HT-29 (cell line): ENCODE measurements around the gene P3H1. TPM values are rescaled to one million over a fixed set of nuclear protein-coding genes. Genes with fewer than 3 reads are reported as not detected.
A peak's percentile ranks its signal among the peaks of the same experiment; 100 is the strongest.
"Not testable (repeated sequence)": the region's sequence is repeated elsewhere in the genome, so short reads cannot be mapped to it uniquely, and the experiment has no call there.

Source experiments
- DNase-seq: peaks from one replicate; pipeline ENCODE4 v3.0.0-alpha.2; 2015; ENCODE audit warnings: low spot score
- total RNA-seq: library from RNA; depleted of rRNA; stranded (reverse); fragments of >200 nt; shearing (Covaris generic); gene quantifications from 2 replicates; pipeline ENCODE4 v1.2.3, GENCODE V29; 2014; rRNA removed

The P3H1 gene, protein sequence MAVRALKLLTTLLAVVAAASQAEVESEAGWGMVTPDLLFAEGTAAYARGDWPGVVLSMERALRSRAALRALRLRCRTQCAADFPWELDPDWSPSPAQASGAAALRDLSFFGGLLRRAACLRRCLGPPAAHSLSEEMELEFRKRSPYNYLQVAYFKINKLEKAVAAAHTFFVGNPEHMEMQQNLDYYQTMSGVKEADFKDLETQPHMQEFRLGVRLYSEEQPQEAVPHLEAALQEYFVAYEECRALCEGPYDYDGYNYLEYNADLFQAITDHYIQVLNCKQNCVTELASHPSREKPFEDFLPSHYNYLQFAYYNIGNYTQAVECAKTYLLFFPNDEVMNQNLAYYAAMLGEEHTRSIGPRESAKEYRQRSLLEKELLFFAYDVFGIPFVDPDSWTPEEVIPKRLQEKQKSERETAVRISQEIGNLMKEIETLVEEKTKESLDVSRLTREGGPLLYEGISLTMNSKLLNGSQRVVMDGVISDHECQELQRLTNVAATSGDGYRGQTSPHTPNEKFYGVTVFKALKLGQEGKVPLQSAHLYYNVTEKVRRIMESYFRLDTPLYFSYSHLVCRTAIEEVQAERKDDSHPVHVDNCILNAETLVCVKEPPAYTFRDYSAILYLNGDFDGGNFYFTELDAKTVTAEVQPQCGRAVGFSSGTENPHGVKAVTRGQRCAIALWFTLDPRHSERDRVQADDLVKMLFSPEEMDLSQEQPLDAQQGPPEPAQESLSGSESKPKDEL
- total RNA-seq: 19.1 TPM in 2 replicates

DNA sequence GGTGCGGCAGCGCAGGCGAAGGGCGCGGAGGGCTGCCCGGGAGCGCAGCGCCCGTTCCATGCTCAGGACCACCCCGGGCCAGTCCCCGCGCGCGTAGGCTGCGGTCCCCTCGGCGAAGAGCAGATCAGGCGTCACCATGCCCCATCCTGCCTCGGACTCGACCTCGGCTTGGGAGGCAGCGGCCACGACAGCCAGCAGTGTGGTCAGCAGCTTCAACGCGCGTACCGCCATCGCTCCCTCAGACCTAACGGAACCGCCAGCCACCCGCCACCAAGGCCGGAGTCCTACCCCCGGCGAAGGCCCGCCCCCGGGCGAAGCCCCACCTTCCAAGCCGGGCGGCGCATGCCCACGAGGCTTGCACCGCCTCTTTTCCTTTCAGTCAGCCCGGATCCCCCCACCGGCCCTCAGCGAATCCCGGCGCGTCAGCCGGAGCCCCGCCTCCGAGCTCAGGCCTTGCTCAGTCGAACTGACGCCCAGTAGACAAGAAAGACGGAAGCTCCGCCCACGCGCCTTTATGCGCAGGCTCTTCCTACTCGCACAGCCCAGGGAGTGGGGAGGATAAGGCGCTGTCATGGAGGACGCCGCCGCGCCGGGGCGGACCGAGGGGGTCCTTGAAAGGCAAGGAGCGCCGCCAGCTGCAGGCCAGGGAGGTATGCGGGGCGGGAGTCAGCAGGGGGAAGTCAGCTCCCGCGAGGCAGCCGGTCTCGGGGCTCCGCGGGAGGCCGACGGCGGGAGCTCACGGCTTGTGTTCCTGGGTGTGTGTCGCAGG, at the start of gene P3H1, which contains the start of gene C1orf50:
TSS of gene P3H1 (minus strand) at position 288 of the 769 bp plus-strand sequence. CDS start at position 231, 57 bp downstream.
TSS of gene C1orf50 (plus strand) at position 509 of the 769 bp plus-strand sequence. CDS start at position 572, 63 bp downstream.
- DNase-seq: peak; percentile 99

DNA sequence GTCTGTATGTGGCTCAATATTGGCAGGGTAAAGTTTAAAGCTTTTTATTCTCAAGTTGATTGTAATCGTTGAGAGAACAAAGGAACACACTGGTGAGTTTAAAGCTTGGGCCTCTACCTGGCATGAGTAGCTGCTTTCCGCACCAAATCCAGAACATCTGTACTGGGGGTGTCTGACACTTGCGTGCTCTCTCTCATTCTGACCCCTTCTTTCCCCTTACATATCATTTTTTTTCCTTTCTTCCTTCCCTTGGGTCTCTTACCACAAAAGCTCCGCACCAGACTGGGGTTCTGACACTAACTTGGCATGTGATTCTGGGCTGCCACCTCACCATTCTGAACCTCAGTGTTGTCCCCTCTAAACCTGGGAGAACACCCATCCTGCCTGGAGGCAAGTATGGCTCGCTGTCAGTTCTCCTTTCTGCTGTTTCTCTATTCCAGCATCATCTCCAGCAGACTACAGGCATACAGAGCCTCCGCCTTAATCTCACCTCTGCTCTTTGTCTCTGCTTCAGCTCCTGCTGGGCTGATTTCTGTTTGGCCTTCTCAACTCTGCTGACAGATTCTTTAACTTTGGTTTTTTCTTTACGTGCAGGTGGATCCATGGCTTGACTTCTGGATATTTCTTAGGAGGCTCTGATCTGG, 49.2 kb upstream of the P3H1 start:
- DNase-seq: no peak

DNA sequence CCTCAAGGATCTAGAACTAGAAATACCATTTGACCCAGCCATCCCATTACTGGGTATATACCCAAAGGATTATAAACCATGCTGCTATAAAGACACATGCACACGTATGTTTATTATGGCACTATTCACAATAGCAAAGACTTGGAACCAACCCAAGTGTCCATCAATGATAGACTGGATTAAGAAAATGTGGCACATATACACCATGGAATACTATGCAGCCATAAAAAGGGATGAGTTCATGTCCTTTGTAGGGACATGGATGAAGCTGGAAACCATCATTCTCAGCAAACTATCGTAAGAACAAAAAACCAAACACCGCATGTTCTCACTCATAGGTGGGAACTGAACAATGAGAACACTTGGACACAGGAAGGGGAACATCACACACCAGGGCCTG, 48.0 kb upstream of the P3H1 start:
- not testable (repeated sequence) for DNase-seq

GRCh38 chr1:42807056-42807668, 40.3 kb upstream of the P3H1 start:
- DNase-seq: no peak

GRCh38 chr1:42806593-42806992, 39.8 kb upstream of the P3H1 start:
- no peak for DNase-seq

GRCh38 chr1:42806171-42806570, 39.3 kb upstream of the P3H1 start:
- no peak for DNase-seq

- no peak for DNase-seq
These were observed 35.1 kb upstream of the P3H1 start for GRCh38 chr1:42801832-42802473.

- DNase-seq: no peak
These were observed 31.2 kb upstream of the P3H1 start for GRCh38 chr1:42797979-42798378.

GRCh38 chr1:42797414-42797813, 30.6 kb upstream of the P3H1 start:
- no peak for DNase-seq

- no peak for DNase-seq
These were observed 27.0 kb upstream of the P3H1 start for GRCh38 chr1:42793824-42794223.

DNA sequence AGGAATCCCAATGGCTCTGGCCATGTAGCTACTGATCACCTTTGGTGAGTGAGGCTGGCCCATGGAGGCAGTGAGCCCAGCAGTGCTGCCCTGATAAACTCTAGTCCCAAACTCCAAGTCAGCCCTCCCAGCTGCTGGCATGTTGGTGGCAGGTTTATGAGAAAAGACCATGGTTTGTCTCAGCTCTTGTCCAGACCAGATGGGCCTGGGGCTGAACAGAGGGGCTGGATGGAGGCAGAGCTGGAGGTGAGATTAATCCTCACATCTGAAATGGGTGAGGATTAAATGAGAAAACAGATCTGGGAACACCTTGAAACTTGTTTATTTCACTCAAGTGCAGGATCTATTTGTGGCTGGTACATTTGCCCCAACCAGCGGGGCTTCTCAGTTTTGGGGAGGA, 21.2 kb upstream of the P3H1 start:
- no peak for DNase-seq

DNA sequence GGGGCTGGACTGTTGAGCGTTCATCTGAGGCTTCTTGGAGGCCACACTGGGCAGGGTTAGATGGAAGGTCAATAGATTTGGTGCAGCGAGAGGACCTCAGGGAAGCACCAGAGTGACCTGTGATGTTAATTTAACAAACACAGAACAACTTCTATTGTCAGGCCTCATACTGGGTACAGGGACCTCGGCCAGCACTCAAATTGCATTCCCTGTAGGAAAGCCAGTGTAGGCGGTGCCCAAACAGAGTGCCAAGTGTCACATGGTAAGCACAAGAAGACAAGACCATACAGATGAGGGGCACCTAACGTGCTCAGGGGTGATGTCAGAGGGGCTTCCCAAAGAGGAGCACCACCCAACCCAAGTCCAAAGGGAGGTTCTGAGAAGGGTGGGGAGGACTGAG, 19.3 kb upstream of the P3H1 start:
- no peak for DNase-seq

DNA sequence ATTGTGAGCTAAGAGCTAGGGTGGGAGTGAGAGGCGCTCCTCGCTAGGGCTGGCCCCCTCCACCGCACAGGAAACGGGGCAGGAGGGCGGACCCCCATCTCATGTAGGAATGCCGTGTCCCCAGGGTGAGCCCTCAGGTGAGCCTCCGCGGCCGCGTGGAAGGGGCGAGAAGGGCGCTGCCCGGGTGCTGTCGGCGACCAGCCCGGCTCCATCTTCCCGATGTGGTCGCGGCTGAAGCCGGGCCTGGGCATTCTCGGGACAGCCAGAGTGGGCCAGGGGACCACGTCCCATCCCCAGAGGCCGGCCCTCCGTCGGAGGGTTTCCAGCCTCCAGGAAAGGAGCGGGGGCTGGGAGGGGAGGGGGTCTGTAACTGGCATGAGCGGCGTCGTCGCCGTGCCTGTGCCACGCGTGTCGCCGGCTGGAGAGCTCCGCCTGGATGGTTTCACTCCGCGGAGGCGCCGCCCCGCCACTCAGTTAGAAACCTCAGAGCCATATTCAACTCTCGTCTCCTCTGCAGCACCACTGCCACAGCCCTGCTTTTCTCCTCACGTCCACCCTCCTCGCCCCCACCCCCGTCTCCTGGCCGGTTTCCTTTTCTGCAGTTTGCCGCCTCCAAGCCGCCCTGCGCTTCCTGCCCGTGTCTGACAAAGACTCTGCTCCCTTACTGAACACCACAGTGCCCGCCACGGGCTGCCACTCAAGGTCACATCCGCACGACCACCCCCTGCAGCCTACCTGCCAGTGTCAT, 18.3 kb upstream of the P3H1 start, which contains the start of gene TMEM269:
TSS of gene TMEM269 (plus strand) at position 46 of the 748 bp plus-strand sequence. CDS start 4,903 bp downstream, outside the sequence.
- no peak for DNase-seq

DNA sequence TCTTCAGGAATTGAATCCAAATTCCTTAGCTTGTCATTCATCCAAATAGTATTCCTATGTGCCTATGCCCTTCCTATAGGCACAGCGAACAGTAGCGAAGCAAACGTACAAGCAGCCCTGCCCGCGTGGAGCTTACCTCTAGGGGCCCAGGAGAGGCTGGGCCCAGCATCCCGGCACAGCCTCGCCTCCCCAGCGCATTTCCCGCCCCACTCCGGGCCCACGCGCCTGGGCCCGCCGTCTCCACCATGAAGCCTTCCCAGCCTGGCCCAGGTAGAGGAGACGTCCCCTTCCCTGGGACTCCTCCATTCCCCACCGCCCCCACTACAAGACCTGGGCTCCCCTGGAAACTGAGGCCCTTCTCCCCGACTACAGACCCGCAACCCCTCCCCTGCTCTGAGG, 17.7 kb upstream of the P3H1 start:
- no peak for DNase-seq

DNA sequence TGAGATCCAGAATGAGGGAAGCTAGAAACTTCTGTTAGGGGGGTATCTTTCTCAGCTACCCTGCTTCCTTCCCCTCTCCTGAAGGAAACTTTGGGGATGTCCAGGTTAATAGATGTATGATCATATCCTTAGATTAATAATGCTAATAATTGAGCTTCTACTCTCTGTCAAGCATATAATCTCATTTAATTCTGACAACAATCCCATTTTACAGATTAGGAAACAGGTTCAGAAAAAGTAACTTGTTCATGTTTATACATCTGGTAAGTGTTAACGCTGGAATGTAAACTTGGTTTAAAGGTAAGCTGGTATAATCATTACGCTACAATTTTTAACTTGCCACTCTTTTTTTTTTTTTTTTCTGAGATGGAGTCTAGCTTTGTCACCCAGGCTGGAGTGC, 16.3 kb upstream of the P3H1 start:
- no peak for DNase-seq

DNA sequence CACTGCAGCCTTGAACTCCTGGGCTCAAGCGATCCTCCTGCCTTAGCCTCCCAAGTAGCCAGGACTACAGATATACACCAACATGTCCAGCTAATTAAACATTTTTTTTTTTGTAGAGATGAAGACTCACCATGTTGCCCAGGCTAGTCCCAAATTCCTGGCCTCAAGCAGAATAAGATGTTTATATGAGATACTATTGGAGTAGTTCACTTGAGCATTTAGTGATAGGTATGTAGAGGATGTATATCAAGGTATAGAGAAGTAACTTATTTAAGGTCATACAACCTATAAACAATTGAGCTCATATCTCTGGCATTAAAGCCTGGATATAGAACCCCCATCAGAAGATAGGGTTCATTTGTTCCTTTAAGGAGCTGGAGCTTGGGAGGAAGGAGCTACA, 13.3 kb upstream of the P3H1 start:
- no peak for DNase-seq

DNA sequence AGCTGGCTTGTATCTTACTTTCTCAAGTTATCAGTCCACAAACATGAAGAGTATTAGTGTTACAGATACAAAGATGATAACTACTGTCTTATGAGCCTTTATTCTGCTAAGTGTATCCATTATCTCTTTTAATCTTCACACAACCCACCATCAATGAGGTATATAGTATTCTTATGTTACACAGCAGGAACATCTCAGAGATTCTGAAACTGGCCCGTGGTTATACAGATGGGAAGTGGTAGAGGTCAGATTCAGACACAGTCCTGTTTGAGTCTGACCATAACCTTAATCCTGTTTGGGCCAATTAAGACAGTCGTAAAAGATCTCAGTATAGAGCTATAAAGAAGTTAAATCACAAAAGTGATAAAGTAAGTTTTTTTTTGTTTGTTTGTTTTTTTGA, 12.9 kb upstream of the P3H1 start:
- no peak for DNase-seq

DNA sequence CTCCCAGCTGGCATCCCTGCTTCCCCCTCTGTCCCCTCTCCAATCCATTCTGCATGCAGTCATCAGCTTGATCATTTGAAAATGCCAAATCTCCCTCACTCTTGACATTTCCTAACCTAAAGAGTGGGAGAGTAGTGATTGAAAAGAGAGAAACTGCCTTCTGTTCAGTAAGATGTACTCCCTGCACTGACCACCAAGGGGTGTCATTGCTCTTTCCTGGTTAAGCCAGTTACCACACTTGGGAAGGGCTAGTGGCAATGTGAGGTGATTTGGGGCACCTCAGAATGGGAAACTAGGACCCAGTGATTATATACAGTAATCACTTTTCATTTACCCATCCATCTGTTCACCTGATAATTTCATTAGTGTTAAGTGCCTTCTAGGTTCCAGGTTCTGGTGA, 11.0 kb upstream of the P3H1 start:
- DNase-seq: peak; percentile 63

- DNase-seq: no peak
These were observed 9.7 kb upstream of the P3H1 start for GRCh38 chr1:42776502-42776901.
